ENCODE data around the gene STK10.

The STK10 gene

DNA sequence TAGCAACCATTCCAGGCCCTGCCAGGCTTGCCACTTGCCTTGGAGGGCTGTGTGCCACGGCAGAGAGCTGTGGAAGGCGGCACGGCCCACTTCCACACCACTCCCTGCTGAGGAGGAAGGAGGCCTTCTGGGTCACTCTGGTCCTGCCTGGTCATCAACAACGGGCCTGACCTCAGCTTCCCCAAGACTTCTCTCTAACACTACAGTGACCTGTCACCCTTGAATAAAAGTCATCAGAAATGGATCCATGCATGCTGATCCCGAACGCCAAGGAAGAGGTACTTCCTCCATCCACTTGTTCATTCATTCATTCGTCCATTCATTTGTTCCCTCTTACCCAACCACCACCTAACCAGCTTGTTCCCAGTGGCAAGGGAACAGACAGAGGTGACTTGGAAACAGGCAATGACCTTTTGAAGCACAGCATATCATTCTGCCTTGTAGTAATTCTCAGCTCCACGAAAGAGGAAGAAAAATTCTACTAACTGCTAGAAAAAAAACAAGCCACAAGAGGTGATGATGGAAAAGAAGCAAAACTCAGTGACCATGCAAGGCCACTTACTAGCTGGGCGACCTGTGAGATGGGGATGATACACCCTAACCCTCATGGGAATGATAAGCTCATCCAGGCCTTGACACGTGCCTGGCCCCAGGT, 58.6 kb downstream of the STK10 start:
- Histone ChIP-seq H4K20me1 (ENCODE audit: insufficient read depth) (no peaks in the 10 kb centered on the region), H3K27me3 (ENCODE audit: insufficient read depth, low read depth) (no peaks in the 10 kb centered on the region), H3K27ac (no peak overlapping the region), H3K9ac (no peak overlapping the region), H2AFZ (ENCODE audit: low read depth) (no peak overlapping the region), H3K4me2 (no peak overlapping the region), H3K36me3 (ENCODE audit: insufficient read depth) (no peaks in the 10 kb centered on the region), H3K79me2 (ENCODE audit: insufficient read depth, low read depth) (no peaks in the 10 kb centered on the region), H3K4me1 (ENCODE audit: low read depth, poor library complexity, severe bottlenecking) (no peaks in the 10 kb centered on the region), H3K4me3 (IDR thresholded peaks at IDR 0.05; ENCODE audit: insufficient read depth, low read depth, low read length) (no peak overlapping the region)
- TF ChIP-seq, protein P1, sequence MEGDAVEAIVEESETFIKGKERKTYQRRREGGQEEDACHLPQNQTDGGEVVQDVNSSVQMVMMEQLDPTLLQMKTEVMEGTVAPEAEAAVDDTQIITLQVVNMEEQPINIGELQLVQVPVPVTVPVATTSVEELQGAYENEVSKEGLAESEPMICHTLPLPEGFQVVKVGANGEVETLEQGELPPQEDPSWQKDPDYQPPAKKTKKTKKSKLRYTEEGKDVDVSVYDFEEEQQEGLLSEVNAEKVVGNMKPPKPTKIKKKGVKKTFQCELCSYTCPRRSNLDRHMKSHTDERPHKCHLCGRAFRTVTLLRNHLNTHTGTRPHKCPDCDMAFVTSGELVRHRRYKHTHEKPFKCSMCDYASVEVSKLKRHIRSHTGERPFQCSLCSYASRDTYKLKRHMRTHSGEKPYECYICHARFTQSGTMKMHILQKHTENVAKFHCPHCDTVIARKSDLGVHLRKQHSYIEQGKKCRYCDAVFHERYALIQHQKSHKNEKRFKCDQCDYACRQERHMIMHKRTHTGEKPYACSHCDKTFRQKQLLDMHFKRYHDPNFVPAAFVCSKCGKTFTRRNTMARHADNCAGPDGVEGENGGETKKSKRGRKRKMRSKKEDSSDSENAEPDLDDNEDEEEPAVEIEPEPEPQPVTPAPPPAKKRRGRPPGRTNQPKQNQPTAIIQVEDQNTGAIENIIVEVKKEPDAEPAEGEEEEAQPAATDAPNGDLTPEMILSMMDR (conservative IDR thresholded peaks at IDR 0.05; ENCODE audit: low read depth, low read length): no peak

- H3K27me3 ChIP-seq (ENCODE audit: insufficient read depth, low read depth): no peaks in the 10 kb centered on the region
- no peak overlapping the region for H3K4me2 ChIP-seq
- H2AFZ ChIP-seq (ENCODE audit: low read depth): no peak overlapping the region
- no peaks in the 10 kb centered on the region for H3K79me2 ChIP-seq (ENCODE audit: insufficient read depth, low read depth)
- H3K4me1 ChIP-seq (ENCODE audit: low read depth, poor library complexity, severe bottlenecking): no peaks in the 10 kb centered on the region
- no peak overlapping the region for H3K4me3 ChIP-seq (IDR thresholded peaks at IDR 0.05; ENCODE audit: insufficient read depth, low read depth, low read length)
- H3K9ac ChIP-seq: no peak overlapping the region
- H3K27ac ChIP-seq: no peak overlapping the region
- no peaks in the 10 kb centered on the region for H4K20me1 ChIP-seq (ENCODE audit: insufficient read depth)
- TF ChIP-seq, protein P1 (conservative IDR thresholded peaks at IDR 0.05; ENCODE audit: low read depth, low read length): no peak
- H3K36me3 ChIP-seq (ENCODE audit: insufficient read depth): no peaks in the 10 kb centered on the region
Measured at GRCh38 chr5:172127581-172127980, 60.4 kb downstream of the STK10 start.

DNA sequence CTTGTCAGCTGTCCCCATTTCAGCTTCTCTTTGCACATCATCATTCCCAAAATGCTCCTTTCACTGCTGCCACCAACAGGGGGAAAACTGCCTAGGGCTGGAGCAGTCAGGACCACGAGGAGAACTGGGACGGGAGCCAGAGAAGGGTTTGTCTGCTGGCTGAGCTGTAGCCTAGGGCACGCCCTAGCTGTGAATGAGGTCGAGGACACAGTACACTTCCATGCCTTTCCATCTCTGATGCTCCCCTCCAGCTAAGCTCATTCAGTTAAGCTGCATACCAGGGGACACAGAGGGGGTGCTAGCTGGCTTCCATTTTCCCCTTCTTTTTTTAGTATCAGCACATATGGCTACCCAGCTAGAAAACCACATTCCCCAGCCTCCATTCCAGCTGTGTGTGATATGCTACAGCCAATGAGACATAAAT, 64.7 kb downstream of the STK10 start:
- Histone ChIP-seq H3K4me2 (no peak overlapping the region), H3K27ac (no peak overlapping the region), H3K4me3 (IDR thresholded peaks at IDR 0.05; ENCODE audit: insufficient read depth, low read depth, low read length) (no peak overlapping the region), H3K79me2 (ENCODE audit: insufficient read depth, low read depth) (no peaks in the 10 kb centered on the region), H3K27me3 (ENCODE audit: insufficient read depth, low read depth) (no peaks in the 10 kb centered on the region), H3K36me3 (ENCODE audit: insufficient read depth) (no peaks in the 10 kb centered on the region), H3K4me1 (ENCODE audit: low read depth, poor library complexity, severe bottlenecking) (no peaks in the 10 kb centered on the region), H2AFZ (ENCODE audit: low read depth) (no peak overlapping the region), H3K9ac (no peak overlapping the region), H4K20me1 (ENCODE audit: insufficient read depth) (no peaks in the 10 kb centered on the region)
- TF ChIP-seq, protein P1 (conservative IDR thresholded peaks at IDR 0.05; ENCODE audit: low read depth, low read length): no peak

- Histone ChIP-seq H3K4me2 (no peak overlapping the region), H3K27me3 (ENCODE audit: insufficient read depth, low read depth) (no peaks in the 10 kb centered on the region), H3K4me3 (IDR thresholded peaks at IDR 0.05; ENCODE audit: insufficient read depth, low read depth, low read length) (no peak overlapping the region), H4K20me1 (ENCODE audit: insufficient read depth) (no peaks in the 10 kb centered on the region), H2AFZ (ENCODE audit: low read depth) (no peak overlapping the region), H3K36me3 (ENCODE audit: insufficient read depth) (no peaks in the 10 kb centered on the region), H3K79me2 (ENCODE audit: insufficient read depth, low read depth) (no peaks in the 10 kb centered on the region), H3K9ac (no peak overlapping the region), H3K27ac (no peak overlapping the region), H3K4me1 (ENCODE audit: low read depth, poor library complexity, severe bottlenecking) (no peaks in the 10 kb centered on the region)
- TF ChIP-seq, protein P1 (conservative IDR thresholded peaks at IDR 0.05; ENCODE audit: low read depth, low read length): no peak
Measured at GRCh38 chr5:172119921-172120688, 67.9 kb downstream of the STK10 start.

Data from KMS-11 (cell line).